ENCODE measurements around the gene PLA2G4A. TPM values are rescaled to one million over a fixed set of nuclear protein-coding genes. Genes with fewer than 3 reads are reported as not detected.

Gene PLA2G4A
- total and polyA plus RNA-seq, 2 experiments from 2014 or later = 1.1 to 3.8 TPM

DNA sequence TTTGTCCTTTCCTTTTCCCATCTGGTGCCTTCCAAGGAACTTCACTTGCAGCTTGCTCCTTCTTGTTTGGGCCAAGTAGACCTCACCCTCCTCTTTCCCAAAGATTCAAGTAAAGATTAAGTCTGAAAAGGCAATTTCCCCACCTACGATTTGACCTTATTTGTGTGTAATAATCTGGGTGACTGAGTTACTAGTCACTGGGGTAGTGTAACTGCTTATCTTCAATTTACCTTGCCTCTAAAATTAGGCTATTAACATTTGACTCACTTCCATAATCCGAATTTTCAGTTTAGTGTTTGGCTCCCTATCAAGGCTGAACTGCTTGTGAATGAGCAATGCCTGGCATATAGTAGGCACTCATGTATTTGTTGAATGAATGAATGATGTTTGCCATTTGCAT lies 59.6 kb downstream of the PLA2G4A start:
- no peaks in the 10 kb centered on the region for H3F3A ChIP-seq (replicated peaks; ENCODE audit: low read depth)
- peaks cover 3% of the 10 kb centered on the region; the same call in 1 of the 3 replicates for H3K9me3 Mint-ChIP-seq
- no peaks in the 10 kb centered on the region for H3K79me2 ChIP-seq (replicated peaks; ENCODE audit: insufficient read depth)
- ATAC-seq (no peak), DNase-seq (ENCODE audit: low spot score) (no peak)
- H3K27ac ChIP-seq (ENCODE audit: low read depth) = no peak overlapping the region
- no peaks in the 10 kb centered on the region for H3K36me3 ChIP-seq (ENCODE audit: insufficient read depth)
- H3K4me2 ChIP-seq = no peak overlapping the region
- no peak overlapping the region for H3K4me3 Mint-ChIP-seq
- H2AFZ ChIP-seq = no peak overlapping the region
- no peaks in the 10 kb centered on the region for H3K36me3 Mint-ChIP-seq (ENCODE audit: low read depth)
- H4K20me1 ChIP-seq (replicated peaks; ENCODE audit: insufficient read depth) = no peaks in the 10 kb centered on the region
- no peaks in the 10 kb centered on the region for H3K4me1 Mint-ChIP-seq
- no peaks in the 10 kb centered on the region for H3K4me1 ChIP-seq (ENCODE audit: insufficient read depth)
- no peaks in the 10 kb centered on the region for H3K27me3 ChIP-seq (ENCODE audit: insufficient read depth)
- H3K4me3 ChIP-seq = no peak overlapping the region
- no peaks in the 10 kb centered on the region for H3K27me3 Mint-ChIP-seq (ENCODE audit: insufficient read depth, low read depth, poor library complexity)
- no peak overlapping the region for H3K27ac Mint-ChIP-seq
- H3K9me2 ChIP-seq (ENCODE audit: insufficient read depth) = no peaks in the 10 kb centered on the region
- TF ChIP-seq, protein P1, sequence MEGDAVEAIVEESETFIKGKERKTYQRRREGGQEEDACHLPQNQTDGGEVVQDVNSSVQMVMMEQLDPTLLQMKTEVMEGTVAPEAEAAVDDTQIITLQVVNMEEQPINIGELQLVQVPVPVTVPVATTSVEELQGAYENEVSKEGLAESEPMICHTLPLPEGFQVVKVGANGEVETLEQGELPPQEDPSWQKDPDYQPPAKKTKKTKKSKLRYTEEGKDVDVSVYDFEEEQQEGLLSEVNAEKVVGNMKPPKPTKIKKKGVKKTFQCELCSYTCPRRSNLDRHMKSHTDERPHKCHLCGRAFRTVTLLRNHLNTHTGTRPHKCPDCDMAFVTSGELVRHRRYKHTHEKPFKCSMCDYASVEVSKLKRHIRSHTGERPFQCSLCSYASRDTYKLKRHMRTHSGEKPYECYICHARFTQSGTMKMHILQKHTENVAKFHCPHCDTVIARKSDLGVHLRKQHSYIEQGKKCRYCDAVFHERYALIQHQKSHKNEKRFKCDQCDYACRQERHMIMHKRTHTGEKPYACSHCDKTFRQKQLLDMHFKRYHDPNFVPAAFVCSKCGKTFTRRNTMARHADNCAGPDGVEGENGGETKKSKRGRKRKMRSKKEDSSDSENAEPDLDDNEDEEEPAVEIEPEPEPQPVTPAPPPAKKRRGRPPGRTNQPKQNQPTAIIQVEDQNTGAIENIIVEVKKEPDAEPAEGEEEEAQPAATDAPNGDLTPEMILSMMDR (conservative IDR thresholded peaks at IDR 0.05; ENCODE audit: low read depth in 2 of 2) = no peak
- no peak for TF ChIP-seq CREB1 (CRISPR knock-in tag; IDR thresholded peaks at IDR 0.05; ENCODE audit: low read depth)
- TF ChIP-seq NANOG (IDR thresholded peaks at IDR 0.05; ENCODE audit: borderline replicate concordance) = no peak
- no peak for TF ChIP-seq ETS1 (IDR thresholded peaks at IDR 0.05)
- TF ChIP-seq ZNF462 (CRISPR knock-in tag; IDR thresholded peaks at IDR 0.05) = no peak
- no peak for TF ChIP-seq REST (IDR thresholded peaks at IDR 0.05; ENCODE audit: unreplicated experiment)
- TF ChIP-seq ZNF331 (CRISPR knock-in tag; IDR thresholded peaks at IDR 0.05; ENCODE audit: low read depth) = no peak
- no peak for TF ChIP-seq POLR2AphosphoS5 (IDR thresholded peaks at IDR 0.05; ENCODE audit: low read depth)
